Peyer's patch (tissue), 4 donors: ENCODE data around the gene ANKRD13C.

Experiments
- CTCF ChIP-seq, 6 experiments: fragments of 450-650 bp in 4 of 6; fragments of 200-600 bp in 2 of 6; sonication (generic) in 1 of 6; IDR thresholded peaks; one replicate each; pipeline ENCODE4 v1.5.1; 2017 to 2019; ENCODE audit warnings: antibody characterized with exemption in 6 of 6, mild to moderate bottlenecking in 3 of 6, moderate library complexity in 1 of 6
- POLR2A ChIP-seq, 2 donors: fragments of 450-650 bp; IDR thresholded peaks; one replicate each; pipeline ENCODE4 v1.5.1; 2017; ENCODE audit warnings: antibody characterized with exemption in 2 of 2, mild to moderate bottlenecking in 2 of 2, moderate library complexity in 2 of 2

- TF ChIP-seq CTCF (IDR thresholded peaks at IDR 0.05) (no peak), POLR2A (IDR thresholded peaks at IDR 0.05) (no peak)
Observed at GRCh38 chr1:70319750-70320149, 34.8 kb downstream of the ANKRD13C start.
